Loucy (cell line): Measurements from ENCODE around the gene SRPK1.

ENCODE experiments used
- H2AFZ ChIP-seq: fragments of 200-600 bp; sonication (generic); 2 replicates; pipeline ENCODE4 v1.6.0; 2016; ENCODE audit warnings: antibody characterized with exemption, mild to moderate bottlenecking, low read length, moderate library complexity
- H3F3A ChIP-seq: fragments of 200-600 bp; 2 replicates; pipeline ENCODE4 v1.6.0; 2016; ENCODE audit warnings: antibody characterized with exemption, low read depth, mild to moderate bottlenecking
- H3K27me3 ChIP-seq: fragments of 200-600 bp; sonication (generic); 2 replicates; pipeline ENCODE4 v1.6.1; 2014; ENCODE audit warnings: low read length, mild to moderate bottlenecking; ENCODE audit not compliant: insufficient read depth, poor library complexity, severe bottlenecking
- H3K36me3 ChIP-seq: fragments of 200-600 bp; sonication (generic); 2 replicates; pipeline ENCODE4 v1.6.1; 2016; ENCODE audit warnings: low read length; ENCODE audit not compliant: insufficient read depth
- H3K4me1 ChIP-seq: fragments of 200-600 bp; sonication (generic); 2 replicates; pipeline ENCODE4 v1.5.1; 2014; ENCODE audit warnings: low read length, mild to moderate bottlenecking; ENCODE audit not compliant: insufficient read depth, poor library complexity, severe bottlenecking
- H3K4me2 ChIP-seq: fragments of 200-600 bp; sonication (generic); 2 replicates; pipeline ENCODE4 v1.6.0; 2014; ENCODE audit warnings: antibody characterized with exemption, low read length, low read depth, mild to moderate bottlenecking; ENCODE audit not compliant: poor library complexity, severe bottlenecking
- H3K4me3 ChIP-seq: fragments of 200-600 bp; sonication (generic); 2 replicates; pipeline ENCODE4 v1.5.1; 2014; ENCODE audit warnings: low read length, mild to moderate bottlenecking, mixed read lengths; ENCODE audit not compliant: poor library complexity, severe bottlenecking
- H3K79me2 ChIP-seq: fragments of 200-600 bp; sonication (generic); 2 replicates; pipeline ENCODE4 v1.6.1; 2014; ENCODE audit warnings: low read length; ENCODE audit not compliant: insufficient read depth
- H3K9ac ChIP-seq: fragments of 200-600 bp; sonication (generic); 2 replicates; pipeline ENCODE4 v1.6.0; 2014; ENCODE audit warnings: mild to moderate bottlenecking, low read depth, low read length, moderate library complexity; ENCODE audit not compliant: poor library complexity, severe bottlenecking
- H3K9me2 ChIP-seq: fragments of 200-600 bp; sonication (generic); replicated peaks from 2 replicates; pipeline ENCODE4 v1.6.1; 2016; ENCODE audit warnings: low read depth, low read length, mixed read lengths
- H3K9me3 ChIP-seq: fragments of 200-600 bp; sonication (generic); 2 replicates; pipeline ENCODE4 v1.6.1; 2014; ENCODE audit warnings: mild to moderate bottlenecking, antibody characterized with exemption, low read length, low read depth; ENCODE audit not compliant: insufficient read depth
- H4K20me1 ChIP-seq: fragments of 200-600 bp; sonication (generic); 2 replicates; pipeline ENCODE4 v1.6.0; 2014; ENCODE audit warnings: antibody characterized with exemption, low read length, mild to moderate bottlenecking; ENCODE audit not compliant: insufficient read depth, poor library complexity, severe bottlenecking
- EZH2phosphoT487 ChIP-seq: fragments of 200-600 bp; IDR thresholded peaks from 2 replicates; pipeline ENCODE4 v1.6.1; 2018; ENCODE audit warnings: antibody characterized with exemption, mild to moderate bottlenecking, moderate library complexity, borderline replicate concordance
- TF ChIP-seq, protein P1 (sequence below): fragments of 200-600 bp; sonication (generic); conservative IDR thresholded peaks from 2 replicates; pipeline ENCODE4 v1.5.1; 2014; ENCODE audit warnings: mild to moderate bottlenecking, antibody characterized with exemption, low read length

Gene SRPK1

DNA sequence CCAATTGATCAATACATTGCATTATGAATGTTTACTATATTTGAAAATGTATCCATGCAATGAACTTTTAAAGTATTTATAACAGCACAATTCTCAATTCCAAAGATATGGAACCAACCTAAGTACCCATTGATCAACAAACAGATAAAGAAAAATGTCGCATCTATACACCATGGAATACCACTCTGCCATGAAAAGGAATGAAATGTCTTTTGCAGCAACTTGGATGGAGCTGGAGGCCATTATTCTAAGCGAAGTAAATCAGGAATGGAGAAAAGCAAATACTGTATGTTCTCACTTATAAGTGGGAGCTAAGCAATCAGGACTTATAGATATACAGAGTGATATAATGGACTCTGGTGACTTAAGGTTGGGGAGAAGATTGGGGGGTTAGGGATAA, 22.9 kb downstream of the SRPK1 start:
- Histone ChIP-seq H4K20me1 (peaks cover 64% of the 10 kb centered on the region), H2AFZ (no peak overlapping the region), H3K27me3 (no peaks in the 10 kb centered on the region), H3K4me1 (no peaks in the 10 kb centered on the region), H3K9me2 (no peaks in the 10 kb centered on the region), H3K4me3 (no peak overlapping the region), H3K36me3 (peaks cover 54% of the 10 kb centered on the region; the same call in 1 of the 2 replicates), H3K9me3 (no peaks in the 10 kb centered on the region), H3F3A (no peaks in the 10 kb centered on the region), H3K9ac (no peak overlapping the region), H3K4me2 (no peak overlapping the region), H3K79me2 (peaks cover 97% of the 10 kb centered on the region)
- TF ChIP-seq, protein P1, sequence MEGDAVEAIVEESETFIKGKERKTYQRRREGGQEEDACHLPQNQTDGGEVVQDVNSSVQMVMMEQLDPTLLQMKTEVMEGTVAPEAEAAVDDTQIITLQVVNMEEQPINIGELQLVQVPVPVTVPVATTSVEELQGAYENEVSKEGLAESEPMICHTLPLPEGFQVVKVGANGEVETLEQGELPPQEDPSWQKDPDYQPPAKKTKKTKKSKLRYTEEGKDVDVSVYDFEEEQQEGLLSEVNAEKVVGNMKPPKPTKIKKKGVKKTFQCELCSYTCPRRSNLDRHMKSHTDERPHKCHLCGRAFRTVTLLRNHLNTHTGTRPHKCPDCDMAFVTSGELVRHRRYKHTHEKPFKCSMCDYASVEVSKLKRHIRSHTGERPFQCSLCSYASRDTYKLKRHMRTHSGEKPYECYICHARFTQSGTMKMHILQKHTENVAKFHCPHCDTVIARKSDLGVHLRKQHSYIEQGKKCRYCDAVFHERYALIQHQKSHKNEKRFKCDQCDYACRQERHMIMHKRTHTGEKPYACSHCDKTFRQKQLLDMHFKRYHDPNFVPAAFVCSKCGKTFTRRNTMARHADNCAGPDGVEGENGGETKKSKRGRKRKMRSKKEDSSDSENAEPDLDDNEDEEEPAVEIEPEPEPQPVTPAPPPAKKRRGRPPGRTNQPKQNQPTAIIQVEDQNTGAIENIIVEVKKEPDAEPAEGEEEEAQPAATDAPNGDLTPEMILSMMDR, result no peak
- TF ChIP-seq EZH2phosphoT487, result no peak

DNA sequence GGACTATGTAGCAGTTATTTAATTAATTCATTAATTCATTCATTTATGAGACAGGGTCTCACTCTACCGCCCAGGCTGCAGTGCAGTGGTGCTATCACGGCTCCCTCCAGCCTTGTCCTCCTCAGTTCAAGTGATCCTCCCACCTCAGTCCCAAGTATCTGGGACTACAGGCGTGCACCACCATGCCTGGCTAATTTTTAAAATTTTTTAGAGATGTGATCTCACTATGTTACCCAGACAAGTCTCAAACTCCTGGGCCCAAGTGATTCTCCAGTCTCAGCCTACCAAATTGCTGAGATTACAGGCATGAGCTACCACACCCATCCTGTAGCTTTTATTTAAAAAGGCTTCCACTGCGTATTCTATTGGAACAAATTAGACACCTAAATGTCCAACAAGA, 23.4 kb downstream of the SRPK1 start:
- H3K9me3 ChIP-seq, result no peaks in the 10 kb centered on the region
- TF ChIP-seq EZH2phosphoT487, result no peak
- TF ChIP-seq, protein P1, result no peak
- H4K20me1 ChIP-seq, result peaks cover 59% of the 10 kb centered on the region
- peaks cover 54% of the 10 kb centered on the region; the same call in 1 of the 2 replicates for H3K36me3 ChIP-seq
- peaks cover 97% of the 10 kb centered on the region for H3K79me2 ChIP-seq
- no peak overlapping the region for H2AFZ ChIP-seq
- no peaks in the 10 kb centered on the region for H3F3A ChIP-seq
- no peak overlapping the region for H3K4me3 ChIP-seq
- no peaks in the 10 kb centered on the region for H3K9me2 ChIP-seq
- H3K4me1 ChIP-seq, result no peaks in the 10 kb centered on the region
- no peaks in the 10 kb centered on the region for H3K27me3 ChIP-seq
- no peak overlapping the region for H3K4me2 ChIP-seq
- no peak overlapping the region for H3K9ac ChIP-seq

DNA sequence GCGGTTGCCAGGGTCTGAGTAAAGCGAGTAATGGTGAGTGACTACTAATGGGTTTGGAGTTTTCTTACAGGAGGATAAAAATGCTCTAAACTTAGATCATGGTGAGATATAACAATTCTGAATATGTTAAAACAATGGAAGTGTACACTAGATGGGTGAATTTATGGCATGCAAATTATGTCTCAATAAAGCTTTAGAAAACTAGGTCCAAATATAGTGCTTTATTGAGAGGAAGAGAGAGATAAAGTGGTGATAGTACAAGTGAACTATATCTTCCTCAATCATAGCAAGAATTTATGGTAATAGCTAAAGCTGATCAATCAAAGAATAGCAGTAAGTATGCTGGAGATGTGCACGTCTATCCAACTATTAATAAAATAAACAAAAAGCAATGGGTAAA, 23.9 kb downstream of the SRPK1 start:
- Histone ChIP-seq H3K79me2 (peaks cover 97% of the 10 kb centered on the region), H3K4me1 (no peaks in the 10 kb centered on the region), H3F3A (no peaks in the 10 kb centered on the region), H3K36me3 (peaks cover 54% of the 10 kb centered on the region; the same call in 1 of the 2 replicates), H3K4me3 (no peak overlapping the region), H3K4me2 (no peak overlapping the region), H3K9me2 (no peaks in the 10 kb centered on the region), H4K20me1 (peaks cover 54% of the 10 kb centered on the region), H3K9ac (no peak overlapping the region), H3K27me3 (no peaks in the 10 kb centered on the region), H2AFZ (no peak overlapping the region), H3K9me3 (no peaks in the 10 kb centered on the region)
- TF ChIP-seq, protein P1, result no peak
